Measurements from ENCODE around the gene PNMA6A.
"Not testable (repeated sequence)": the region's sequence is repeated elsewhere in the genome, so short reads cannot be mapped to it uniquely, and the experiment has no call there.

Gene PNMA6A

GRCh38 chrX:153063315-153063714 lies 8.9 kb upstream of the PNMA6A start:
- TF ChIP-seq, protein P1, sequence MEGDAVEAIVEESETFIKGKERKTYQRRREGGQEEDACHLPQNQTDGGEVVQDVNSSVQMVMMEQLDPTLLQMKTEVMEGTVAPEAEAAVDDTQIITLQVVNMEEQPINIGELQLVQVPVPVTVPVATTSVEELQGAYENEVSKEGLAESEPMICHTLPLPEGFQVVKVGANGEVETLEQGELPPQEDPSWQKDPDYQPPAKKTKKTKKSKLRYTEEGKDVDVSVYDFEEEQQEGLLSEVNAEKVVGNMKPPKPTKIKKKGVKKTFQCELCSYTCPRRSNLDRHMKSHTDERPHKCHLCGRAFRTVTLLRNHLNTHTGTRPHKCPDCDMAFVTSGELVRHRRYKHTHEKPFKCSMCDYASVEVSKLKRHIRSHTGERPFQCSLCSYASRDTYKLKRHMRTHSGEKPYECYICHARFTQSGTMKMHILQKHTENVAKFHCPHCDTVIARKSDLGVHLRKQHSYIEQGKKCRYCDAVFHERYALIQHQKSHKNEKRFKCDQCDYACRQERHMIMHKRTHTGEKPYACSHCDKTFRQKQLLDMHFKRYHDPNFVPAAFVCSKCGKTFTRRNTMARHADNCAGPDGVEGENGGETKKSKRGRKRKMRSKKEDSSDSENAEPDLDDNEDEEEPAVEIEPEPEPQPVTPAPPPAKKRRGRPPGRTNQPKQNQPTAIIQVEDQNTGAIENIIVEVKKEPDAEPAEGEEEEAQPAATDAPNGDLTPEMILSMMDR (IDR thresholded peaks at IDR 0.05; ENCODE audit: low read depth, low read length), result no peak

GRCh38 chrX:153064061-153064460 lies 8.2 kb upstream of the PNMA6A start:
- no peak for DNase-seq (ENCODE audit: low read depth in 2 of 2)
- no peak overlapping the region for H3K4me3 ChIP-seq (replicated peaks in 1 of 2; ENCODE audit: low read depth in 2 of 2, low read length in 2 of 2)
- TF ChIP-seq, protein P1 (IDR thresholded peaks at IDR 0.05; ENCODE audit: low read depth, low read length), result no peak

More at GRCh38 chrX:153063315-153063714, 8.9 kb upstream of the PNMA6A start:
- peak; percentile 5 to 38 for DNase-seq (ENCODE audit: low read depth in 2 of 2)
- H3K4me3 ChIP-seq (replicated peaks in 1 of 2; ENCODE audit: low read depth in 2 of 2, low read length in 2 of 2), result no peak overlapping the region

DNA sequence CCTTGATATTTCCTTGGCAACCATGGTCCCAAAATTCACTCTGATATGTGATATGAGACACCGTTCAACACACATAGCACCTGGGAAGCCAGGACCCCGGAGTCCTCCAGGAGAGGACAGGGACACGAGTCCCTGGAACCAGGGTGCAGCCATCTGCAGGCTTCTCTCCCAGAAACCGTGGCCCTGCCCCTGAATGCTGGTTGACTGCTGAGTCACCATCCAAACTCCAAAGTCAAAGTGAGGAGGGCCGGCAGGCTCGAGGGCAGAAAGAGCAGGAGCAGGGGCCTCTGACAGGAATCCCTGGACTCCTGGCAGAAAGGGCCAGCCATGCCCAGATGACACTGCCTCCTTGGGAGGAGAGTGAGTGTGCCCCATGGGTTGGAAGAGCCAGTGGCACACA lies 6.9 kb upstream of the PNMA6A start:
- TF ChIP-seq, protein P1 (IDR thresholded peaks at IDR 0.05; ENCODE audit: low read depth, low read length), result no peak
- no peak overlapping the region for H3K4me3 ChIP-seq (replicated peaks in 1 of 2; ENCODE audit: low read depth in 2 of 2, low read length in 2 of 2)
- DNase-seq (ENCODE audit: low read depth in 2 of 2), result no peak

- H3K4me3 ChIP-seq (replicated peaks in 1 of 2; ENCODE audit: low read depth in 2 of 2, low read length in 2 of 2); DNase-seq (ENCODE audit: low read depth in 2 of 2): not testable (repeated sequence)
Measured at GRCh38 chrX:153066402-153066801, 5.9 kb upstream of the PNMA6A start.

DNA sequence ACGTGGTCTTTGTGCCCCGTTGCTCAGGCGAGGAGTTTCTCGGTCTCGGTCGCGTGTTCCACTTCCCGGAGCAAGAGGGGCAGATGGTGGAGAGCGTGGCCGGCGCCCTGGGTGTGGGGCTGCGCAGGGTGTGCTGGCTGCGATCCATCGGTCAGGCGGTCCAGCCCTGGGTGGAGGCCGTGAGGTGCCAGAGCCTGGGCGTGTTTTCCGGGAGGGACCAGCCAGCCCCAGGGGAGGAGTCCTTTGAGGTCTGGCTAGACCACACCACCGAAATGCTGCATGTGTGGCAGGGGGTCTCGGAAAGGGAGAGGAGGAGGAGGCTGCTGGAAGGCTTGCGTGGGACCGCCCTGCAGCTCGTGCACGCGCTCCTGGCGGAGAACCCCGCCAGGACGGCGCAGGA lies 1.1 kb downstream of the PNMA6A start:
- not testable (repeated sequence) for H3K4me3 ChIP-seq (replicated peaks in 1 of 2; ENCODE audit: low read depth in 2 of 2, low read length in 2 of 2); DNase-seq (ENCODE audit: low read depth in 2 of 2)

- DNase-seq (ENCODE audit: low read depth in 2 of 2), result no peak
- TF ChIP-seq, protein P1 (IDR thresholded peaks at IDR 0.05; ENCODE audit: low read depth, low read length), result no peak
- no peak overlapping the region for H3K4me3 ChIP-seq (replicated peaks in 1 of 2; ENCODE audit: low read depth in 2 of 2, low read length in 2 of 2)
Measured at GRCh38 chrX:153074262-153074899, 2.1 kb downstream of the PNMA6A start.

DNA sequence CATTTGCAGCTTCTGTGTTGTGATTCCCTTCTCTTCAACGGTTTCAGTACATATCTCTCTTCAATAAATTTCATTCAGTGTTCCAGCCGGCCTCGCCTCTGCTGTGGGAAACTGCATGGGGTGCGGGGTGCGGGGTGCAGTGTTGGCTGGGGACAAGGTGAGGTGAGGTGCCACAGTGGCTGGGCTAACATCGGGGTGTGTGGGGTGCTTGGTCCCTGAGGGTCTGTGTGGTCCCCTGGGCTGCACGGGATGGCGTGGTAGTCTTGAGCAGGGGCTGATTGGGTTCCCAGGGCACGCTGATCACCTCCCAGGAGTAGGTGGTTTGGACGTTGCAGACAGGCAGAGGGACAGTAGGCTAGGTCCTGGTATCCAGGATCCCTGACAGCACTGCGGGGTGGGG lies 2.7 kb downstream of the PNMA6A start:
- DNase-seq (ENCODE audit: low read depth in 2 of 2), result no peak
- H3K4me3 ChIP-seq (replicated peaks in 1 of 2; ENCODE audit: low read depth in 2 of 2, low read length in 2 of 2), result no peak overlapping the region
- TF ChIP-seq, protein P1 (IDR thresholded peaks at IDR 0.05; ENCODE audit: low read depth, low read length), result no peak

DNA sequence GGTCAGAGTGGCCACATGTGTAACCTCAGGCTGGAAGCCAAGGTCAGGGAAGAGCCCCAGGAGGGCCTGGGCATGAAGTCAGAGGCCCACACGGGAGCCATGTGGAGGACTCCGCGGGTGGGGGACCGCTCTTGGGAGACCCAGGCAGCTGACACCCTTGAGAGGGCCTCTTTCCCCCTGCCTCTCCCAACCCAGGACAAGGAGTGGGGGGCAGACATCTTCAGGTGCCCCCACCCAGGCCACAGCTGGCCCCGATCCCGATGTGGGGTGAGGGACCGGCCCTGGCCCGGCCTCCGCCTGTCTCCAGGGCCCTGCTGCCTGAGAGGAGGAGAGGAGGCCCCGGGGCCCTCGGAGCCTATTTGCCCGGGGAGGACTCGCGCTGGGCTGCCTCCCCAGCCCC lies 3.1 kb downstream of the PNMA6A start:
- H3K4me3 ChIP-seq (replicated peaks in 1 of 2; ENCODE audit: low read depth in 2 of 2, low read length in 2 of 2), result no peak overlapping the region
- TF ChIP-seq, protein P1 (IDR thresholded peaks at IDR 0.05; ENCODE audit: low read depth, low read length), result no peak
- DNase-seq (ENCODE audit: low read depth in 2 of 2), result no peak

GRCh38 chrX:153077437-153078135 lies 5.3 kb downstream of the PNMA6A start:
- DNase-seq (ENCODE audit: low read depth in 2 of 2); H3K4me3 ChIP-seq (replicated peaks in 1 of 2; ENCODE audit: low read depth in 2 of 2, low read length in 2 of 2): not testable (repeated sequence)

- H3K4me3 ChIP-seq (replicated peaks in 1 of 2; ENCODE audit: low read depth in 2 of 2, low read length in 2 of 2); DNase-seq (ENCODE audit: low read depth in 2 of 2): not testable (repeated sequence)
Measured at GRCh38 chrX:153083238-153083923, 11.1 kb downstream of the PNMA6A start.
